Mesothelial cell of epicardium (in vitro differentiated cells): ENCODE data around the gene FRMD7. TPM values are rescaled to one million over a fixed set of nuclear protein-coding genes. Genes with fewer than 3 reads are reported as not detected.
A peak's percentile ranks its signal among the peaks of the same experiment; 100 is the strongest.

Experiments used
- DNase-seq, 2 experiments: peaks; one replicate each; pipeline ENCODE4 v3.0.0; 2021; ENCODE audit warnings: low spot score in 2 of 2; ENCODE audit not compliant: unreplicated experiment in 2 of 2
- H3K27ac Mint-ChIP-seq: 2 replicates; pipeline ENCODE4 v1.8.0; 2021; ENCODE audit warnings: mixed read lengths
- H3K27me3 Mint-ChIP-seq: 2 replicates; pipeline ENCODE4 v1.8.0; 2021; ENCODE audit warnings: low read depth, mixed read lengths
- H3K36me3 Mint-ChIP-seq: 2 replicates; pipeline ENCODE4 v1.8.0; 2021; ENCODE audit warnings: mixed read lengths
- H3K4me1 Mint-ChIP-seq: 2 replicates; pipeline ENCODE4 v1.8.0; 2021; ENCODE audit warnings: mixed read lengths
- H3K4me3 Mint-ChIP-seq: 2 replicates; pipeline ENCODE4 v1.8.0; 2021; ENCODE audit warnings: mild to moderate bottlenecking, moderate library complexity, mixed read lengths
- H3K9me3 Mint-ChIP-seq: 2 replicates; pipeline ENCODE4 v1.8.0; 2021; ENCODE audit warnings: mixed read lengths
- CTCF ChIP-seq: fragments of 200-600 bp; sonication (generic); IDR thresholded peaks from one replicate; pipeline ENCODE4 v1.5.0; 2021; ENCODE audit warnings: antibody characterized with exemption; ENCODE audit not compliant: unreplicated experiment
- total RNA-seq: library from RNA; stranded (reverse); gene quantifications from 3 replicates; pipeline ENCODE4 v1.2.1, GENCODE V29; 2021

The FRMD7 gene
- total RNA-seq, 1 donor from 2014 or later, result 0.13 TPM

GRCh38 chrX:132093239-132093860, 34.5 kb downstream of the FRMD7 start:
- Mint-ChIP-seq H3K4me1 (peaks cover 33% of the 10 kb centered on the region), H3K27ac (peak overlapping the region; percentile 77), H3K27me3 (no peaks in the 10 kb centered on the region), H3K4me3 (no peak overlapping the region), H3K9me3 (peaks cover 6% of the 10 kb centered on the region), H3K36me3 (no peaks in the 10 kb centered on the region)
- no peak for DNase-seq
- no peak for TF ChIP-seq CTCF

- Mint-ChIP-seq H3K27ac (peak overlapping the region; percentile 52), H3K4me3 (no peak overlapping the region), H3K9me3 (peaks cover 6% of the 10 kb centered on the region)
These were observed 35.3 kb downstream of the FRMD7 start for GRCh38 chrX:132092439-132093065.

GRCh38 chrX:132090403-132091159, 37.2 kb downstream of the FRMD7 start:
- Mint-ChIP-seq H3K36me3 (no peaks in the 10 kb centered on the region), H3K4me1 (peaks cover 28% of the 10 kb centered on the region), H3K27me3 (no peaks in the 10 kb centered on the region), H3K9me3 (peaks cover 6% of the 10 kb centered on the region), H3K27ac (no peak overlapping the region), H3K4me3 (no peak overlapping the region)
- DNase-seq, result no peak
- TF ChIP-seq CTCF, result no peak

More at GRCh38 chrX:132092439-132093065, 35.3 kb downstream of the FRMD7 start:
- peak; percentile 97 for TF ChIP-seq CTCF
- Mint-ChIP-seq H3K36me3 (no peaks in the 10 kb centered on the region), H3K4me1 (peaks cover 26% of the 10 kb centered on the region), H3K27me3 (no peaks in the 10 kb centered on the region)
- DNase-seq, result peak in 1 of 2 experiments; percentile 73

- peaks cover 23% of the 10 kb centered on the region for H3K4me1 Mint-ChIP-seq
- H3K36me3 Mint-ChIP-seq, result no peaks in the 10 kb centered on the region
- DNase-seq, result no peak
- TF ChIP-seq CTCF, result no peak
- H3K27ac Mint-ChIP-seq, result no peak overlapping the region
- peaks cover 6% of the 10 kb centered on the region for H3K9me3 Mint-ChIP-seq
- H3K27me3 Mint-ChIP-seq, result no peaks in the 10 kb centered on the region
- H3K4me3 Mint-ChIP-seq, result no peak overlapping the region
These were observed 39.0 kb downstream of the FRMD7 start for GRCh38 chrX:132088864-132089263.

GRCh38 chrX:132086672-132087071, 41.1 kb downstream of the FRMD7 start:
- Mint-ChIP-seq H3K36me3 (no peaks in the 10 kb centered on the region), H3K4me1 (peaks cover 6% of the 10 kb centered on the region), H3K27me3 (peaks cover 2% of the 10 kb centered on the region), H3K27ac (no peak overlapping the region), H3K9me3 (peaks cover 6% of the 10 kb centered on the region), H3K4me3 (no peak overlapping the region)
- no peak for DNase-seq
- no peak for TF ChIP-seq CTCF
